ENCODE data around the gene PCDHA1. TPM values are rescaled to one million over a fixed set of nuclear protein-coding genes. Genes with fewer than 3 reads are reported as not detected.

PCDHA1 gene
- total and polyA plus RNA-seq, 2 of the 13 experiments (the other 11 are each of a cell fraction or from before 2014, with no cell fraction given) = not detected

DNA sequence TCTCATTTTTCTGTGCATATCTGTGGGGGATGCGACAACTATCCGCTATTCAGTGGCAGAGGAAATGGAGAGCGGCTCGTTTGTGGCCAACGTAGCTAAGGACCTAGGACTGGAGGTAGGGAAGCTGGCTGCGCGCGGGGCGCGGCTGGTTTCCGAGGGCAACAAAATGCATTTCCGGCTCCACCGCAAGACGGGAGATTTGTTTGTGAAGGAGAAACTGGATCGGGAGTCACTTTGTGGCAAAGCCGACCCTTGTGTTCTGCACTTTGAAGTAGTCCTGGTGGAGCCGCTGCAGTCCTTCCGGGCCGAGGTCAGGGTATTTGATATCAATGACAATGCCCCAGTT is 265.6 kb downstream of the PCDHA1 start:
- CTCF ChIA-PET (ENCODE audit: low intra/inter-chr PET ratio, low total read pairs) = no interaction called here
- no peak for ATAC-seq

More for the DNA sequence above, 265.6 kb downstream of the PCDHA1 start:
- 52% methylated on average over 17 of the region's 19 CpGs for WGBS (ENCODE audit: low lambda C conversion rate)
- no peaks in the 10 kb centered on the region for H3K9me3 ChIP-seq (ENCODE audit: low read length)
- no peaks in the 10 kb centered on the region for H3K36me3 ChIP-seq (replicated peaks in 1 of 2; ENCODE audit: control insufficient read depth in 1 of 2, insufficient read depth in 2 of 2, low read length in 2 of 2)
- intact Hi-C loops (cut with micrococcal nuclease; ENCODE audit: unreplicated experiment) (no loop called here), in situ Hi-C loops (cut with HindIII; ENCODE audit: extremely low pct_ligation_motif_present, low pct_unique_long_range_greater_than_20kb) (no loop called here)
- no peak for DNase-seq (ENCODE audit: low spot score)
- H3K79me2 ChIP-seq (ENCODE audit: insufficient read depth, low read length) = no peaks in the 10 kb centered on the region
- no peaks in the 10 kb centered on the region for H3K4me1 ChIP-seq (ENCODE audit: insufficient read depth, low read length)
- POLR2A ChIA-PET = no interaction called here
- BruUV-seq (replicated peaks) = no TSS peak
- no peak for FAIRE-seq
- H2AFZ ChIP-seq (ENCODE audit: low read length) = no peak overlapping the region
- peak overlapping the region; percentile 14; the same call in 1 of the 2 replicates for H3K4me2 ChIP-seq (ENCODE audit: low read depth, low read length)
- peaks cover 0 to 20% of the 10 kb centered on the region in 2 experiments; a peak in 3 of 5 replicates for H3K27me3 ChIP-seq (ENCODE audit: control insufficient read depth in 1 of 2, insufficient read depth in 2 of 2, low read length in 2 of 2)
- TF ChIP-seq ZNF724P (CRISPR knock-in tag; IDR thresholded peaks at IDR 0.05; ENCODE audit: borderline replicate concordance) = no peak
- TF ChIP-seq, protein P1, sequence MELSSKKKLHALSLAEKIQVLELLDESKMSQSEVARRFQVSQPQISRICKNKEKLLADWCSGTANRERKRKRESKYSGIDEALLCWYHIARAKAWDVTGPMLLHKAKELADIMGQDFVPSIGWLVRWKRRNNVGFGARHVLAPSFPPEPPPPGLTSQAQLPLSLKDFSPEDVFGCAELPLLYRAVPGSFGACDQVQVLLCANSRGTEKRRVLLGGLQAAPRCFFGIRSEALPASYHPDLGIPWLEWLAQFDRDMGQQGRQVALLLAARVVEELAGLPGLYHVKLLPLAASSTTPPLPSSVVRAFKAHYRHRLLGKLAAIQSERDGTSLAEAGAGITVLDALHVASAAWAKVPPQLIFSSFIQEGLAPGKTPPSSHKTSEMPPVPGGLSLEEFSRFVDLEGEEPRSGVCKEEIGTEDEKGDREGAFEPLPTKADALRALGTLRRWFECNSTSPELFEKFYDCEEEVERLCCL (CRISPR knock-in tag; IDR thresholded peaks at IDR 0.05; ENCODE audit: borderline replicate concordance) = no peak
- TF ChIP-seq MAFK (conservative IDR thresholded peaks at IDR 0.05 in 1 of 2, IDR thresholded peaks at IDR 0.05 in 1 of 2; ENCODE audit: low read length in 2 of 2) = no peak
- TF ChIP-seq KDM2A (CRISPR knock-in tag; IDR thresholded peaks at IDR 0.05; ENCODE audit: borderline replicate concordance, low read depth) = no peak
- TF ChIP-seq, protein P2, sequence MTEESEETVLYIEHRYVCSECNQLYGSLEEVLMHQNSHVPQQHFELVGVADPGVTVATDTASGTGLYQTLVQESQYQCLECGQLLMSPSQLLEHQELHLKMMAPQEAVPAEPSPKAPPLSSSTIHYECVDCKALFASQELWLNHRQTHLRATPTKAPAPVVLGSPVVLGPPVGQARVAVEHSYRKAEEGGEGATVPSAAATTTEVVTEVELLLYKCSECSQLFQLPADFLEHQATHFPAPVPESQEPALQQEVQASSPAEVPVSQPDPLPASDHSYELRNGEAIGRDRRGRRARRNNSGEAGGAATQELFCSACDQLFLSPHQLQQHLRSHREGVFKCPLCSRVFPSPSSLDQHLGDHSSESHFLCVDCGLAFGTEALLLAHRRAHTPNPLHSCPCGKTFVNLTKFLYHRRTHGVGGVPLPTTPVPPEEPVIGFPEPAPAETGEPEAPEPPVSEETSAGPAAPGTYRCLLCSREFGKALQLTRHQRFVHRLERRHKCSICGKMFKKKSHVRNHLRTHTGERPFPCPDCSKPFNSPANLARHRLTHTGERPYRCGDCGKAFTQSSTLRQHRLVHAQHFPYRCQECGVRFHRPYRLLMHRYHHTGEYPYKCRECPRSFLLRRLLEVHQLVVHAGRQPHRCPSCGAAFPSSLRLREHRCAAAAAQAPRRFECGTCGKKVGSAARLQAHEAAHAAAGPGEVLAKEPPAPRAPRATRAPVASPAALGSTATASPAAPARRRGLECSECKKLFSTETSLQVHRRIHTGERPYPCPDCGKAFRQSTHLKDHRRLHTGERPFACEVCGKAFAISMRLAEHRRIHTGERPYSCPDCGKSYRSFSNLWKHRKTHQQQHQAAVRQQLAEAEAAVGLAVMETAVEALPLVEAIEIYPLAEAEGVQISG (CRISPR knock-in tag; IDR thresholded peaks at IDR 0.05) = no peak
- no peak for TF ChIP-seq SNAPC2 (CRISPR knock-in tag; IDR thresholded peaks at IDR 0.05)
- TF ChIP-seq RORA (CRISPR knock-in tag; IDR thresholded peaks at IDR 0.05) = no peak
- no peak for TF ChIP-seq ZFP62 (CRISPR knock-in tag; IDR thresholded peaks at IDR 0.05)
- TF ChIP-seq, protein P3, sequence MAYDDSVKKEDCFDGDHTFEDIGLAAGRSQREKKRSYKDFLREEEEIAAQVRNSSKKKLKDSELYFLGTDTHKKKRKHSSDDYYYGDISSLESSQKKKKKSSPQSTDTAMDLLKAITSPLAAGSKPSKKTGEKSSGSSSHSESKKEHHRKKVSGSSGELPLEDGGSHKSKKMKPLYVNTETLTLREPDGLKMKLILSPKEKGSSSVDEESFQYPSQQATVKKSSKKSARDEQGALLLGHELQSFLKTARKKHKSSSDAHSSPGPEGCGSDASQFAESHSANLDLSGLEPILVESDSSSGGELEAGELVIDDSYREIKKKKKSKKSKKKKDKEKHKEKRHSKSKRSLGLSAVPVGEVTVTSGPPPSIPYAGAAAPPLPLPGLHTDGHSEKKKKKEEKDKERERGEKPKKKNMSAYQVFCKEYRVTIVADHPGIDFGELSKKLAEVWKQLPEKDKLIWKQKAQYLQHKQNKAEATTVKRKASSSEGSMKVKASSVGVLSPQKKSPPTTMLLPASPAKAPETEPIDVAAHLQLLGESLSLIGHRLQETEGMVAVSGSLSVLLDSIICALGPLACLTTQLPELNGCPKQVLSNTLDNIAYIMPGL (CRISPR knock-in tag; IDR thresholded peaks at IDR 0.05; ENCODE audit: borderline replicate concordance in 1 of 2, low read depth in 1 of 2) = no peak
- TF ChIP-seq ZNF44 (CRISPR knock-in tag; IDR thresholded peaks at IDR 0.05) = no peak
- TF ChIP-seq TBP (CRISPR knock-in tag; IDR thresholded peaks at IDR 0.05) = no peak
- TF ChIP-seq TCF7L2 (IDR thresholded peaks at IDR 0.05; ENCODE audit: low read depth, low read length) = no peak
- H3K27ac ChIP-seq (ENCODE audit: extremely low read length, insufficient read depth, low read length) = no peak overlapping the region
- peak overlapping the region in 1 of 3 experiments; percentile 7; a peak in 1 of 6 replicates for H3K4me3 ChIP-seq (replicated peaks in 1 of 3; ENCODE audit: insufficient read depth in 1 of 3, low read depth in 2 of 3, low read length in 3 of 3)
- no peak overlapping the region for H3K9ac ChIP-seq (ENCODE audit: insufficient read depth, low read depth, low read length)
- H4K20me1 ChIP-seq (ENCODE audit: insufficient read depth, low read length) = no peaks in the 10 kb centered on the region
